ENCODE results near the gene CLMP. TPM values are rescaled to one million over a fixed set of nuclear protein-coding genes. Genes with fewer than 3 reads are reported as not detected.

The CLMP gene
- total and polyA plus RNA-seq, 2 donors (not counting 1 experiment from before 2014, with no cell fraction given) = 0.01 TPM; not detected in 1

DNA sequence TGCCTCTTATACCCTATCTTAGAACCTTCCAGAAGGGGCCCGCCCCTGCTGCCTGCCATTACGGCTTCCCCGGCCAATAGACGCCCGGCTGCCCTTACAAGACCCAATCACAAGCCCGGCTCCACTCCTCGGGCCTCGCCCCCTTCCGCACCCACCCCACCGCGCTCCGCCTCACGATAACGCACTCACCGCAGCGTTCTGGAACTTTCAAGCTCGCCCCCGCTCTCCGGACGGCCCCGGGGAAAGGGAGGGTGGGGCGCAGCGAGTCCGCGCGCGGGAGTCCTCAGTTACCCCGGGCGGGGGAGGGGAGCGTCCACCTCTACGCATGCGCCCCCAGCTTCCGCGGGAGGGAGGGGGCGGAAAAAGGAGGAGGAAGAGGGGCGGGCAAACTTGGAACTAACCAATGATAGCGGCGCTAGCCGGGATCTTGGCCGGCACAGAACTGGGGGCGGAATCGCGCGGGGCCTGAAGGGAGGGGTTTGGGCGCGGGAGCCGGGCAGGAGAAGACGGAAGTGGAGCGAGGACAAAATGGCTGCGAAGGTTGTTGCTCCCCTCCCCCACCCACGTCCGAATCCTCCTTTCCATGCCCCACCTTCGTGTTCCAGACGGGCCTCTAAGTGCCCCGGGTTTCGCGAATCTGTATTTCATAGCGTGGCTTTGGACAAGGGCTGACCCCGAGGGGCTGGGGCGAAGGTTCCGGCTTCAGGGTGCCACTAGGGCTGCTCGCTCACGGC, 132.7 kb downstream of the CLMP start:
- H3K9ac ChIP-seq (ENCODE audit: low read length) = peak overlapping the region; percentile 99
- H3K9me3 Mint-ChIP-seq (ENCODE audit: insufficient read depth) = no peaks in the 10 kb centered on the region
- peak overlapping the region; percentile 91 for H3K4me2 ChIP-seq (replicated peaks; ENCODE audit: low read depth, low read length, poor library complexity, severe bottlenecking)
- H3K4me1 Mint-ChIP-seq = peaks cover 69% of the 10 kb centered on the region
- peak overlapping the region; percentile 90 for H2AFZ ChIP-seq (ENCODE audit: insufficient read depth, low read depth, low read length, poor library complexity, severe bottlenecking)
- H4K20me1 ChIP-seq (ENCODE audit: control insufficient read depth, insufficient read depth, low read length, poor library complexity, severe bottlenecking) = peaks cover 46% of the 10 kb centered on the region
- H3K4me3 ChIP-seq (ENCODE audit: control extremely low read depth in 1 of 5, extremely low read depth in 1 of 5, insufficient read depth in 1 of 5, low read depth in 2 of 5, low read length in 4 of 5) = peak overlapping the region; percentile 88 to 100 (median 96)
- peak; percentile 100 for DNase-seq
- TF ChIP-seq EZH2 (IDR thresholded peaks at IDR 0.05; ENCODE audit: borderline replicate concordance, insufficient read depth, low read depth, low read length, poor library complexity, severe bottlenecking) = no peak
- TF ChIP-seq, protein P1, sequence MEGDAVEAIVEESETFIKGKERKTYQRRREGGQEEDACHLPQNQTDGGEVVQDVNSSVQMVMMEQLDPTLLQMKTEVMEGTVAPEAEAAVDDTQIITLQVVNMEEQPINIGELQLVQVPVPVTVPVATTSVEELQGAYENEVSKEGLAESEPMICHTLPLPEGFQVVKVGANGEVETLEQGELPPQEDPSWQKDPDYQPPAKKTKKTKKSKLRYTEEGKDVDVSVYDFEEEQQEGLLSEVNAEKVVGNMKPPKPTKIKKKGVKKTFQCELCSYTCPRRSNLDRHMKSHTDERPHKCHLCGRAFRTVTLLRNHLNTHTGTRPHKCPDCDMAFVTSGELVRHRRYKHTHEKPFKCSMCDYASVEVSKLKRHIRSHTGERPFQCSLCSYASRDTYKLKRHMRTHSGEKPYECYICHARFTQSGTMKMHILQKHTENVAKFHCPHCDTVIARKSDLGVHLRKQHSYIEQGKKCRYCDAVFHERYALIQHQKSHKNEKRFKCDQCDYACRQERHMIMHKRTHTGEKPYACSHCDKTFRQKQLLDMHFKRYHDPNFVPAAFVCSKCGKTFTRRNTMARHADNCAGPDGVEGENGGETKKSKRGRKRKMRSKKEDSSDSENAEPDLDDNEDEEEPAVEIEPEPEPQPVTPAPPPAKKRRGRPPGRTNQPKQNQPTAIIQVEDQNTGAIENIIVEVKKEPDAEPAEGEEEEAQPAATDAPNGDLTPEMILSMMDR (IDR thresholded peaks at IDR 0.05) = no peak
- peak; percentile 81 for ATAC-seq (ENCODE audit: low read depth)
- intact Hi-C loops (cut with micrococcal nuclease) = loop anchor here (1.0 to 5.0 kb wide), 4 partner anchors 8 to 316 kb away; partner anchors contain the start of gene JHY
- H3K4me3 Mint-ChIP-seq = peak overlapping the region; percentile 99
- WGBS (ENCODE audit: insufficient coverage) = under 1% methylated on average over 52 of the region's 63 CpGs
- H3K27me3 ChIP-seq (replicated peaks in 1 of 4; ENCODE audit: control extremely low read depth in 1 of 4, control insufficient read depth in 3 of 4, insufficient read depth in 4 of 4, low read length in 3 of 4) = no peaks in the 10 kb centered on the region
- H3K4me1 ChIP-seq (ENCODE audit: control insufficient read depth in 2 of 2, insufficient read depth in 2 of 2, low read length in 2 of 2) = peaks cover 63 to 68% of the 10 kb centered on the region in 2 donors
- ChIA-PET POLR2A (interaction anchor here (0.6 to 1.1 kb wide), 10 partner anchors 8 to 1770 kb away, joined by 3 to 10 read pairs (median 4); partner anchors contain the start of gene SC5D), CTCF (interaction anchor here (1.0 to 4.1 kb wide), 4 partner anchors 8 to 199 kb away, joined by 4 to 18 read pairs (median 6); no protein-coding TSS in a partner anchor)
- peaks cover 69% of the 10 kb centered on the region for H3K79me2 ChIP-seq (ENCODE audit: control insufficient read depth, insufficient read depth, low read length)
- H3K9me3 ChIP-seq (ENCODE audit: control extremely low read depth in 1 of 3, control insufficient read depth in 2 of 3, insufficient read depth in 1 of 3, low read length in 2 of 3) = no peaks in the 10 kb centered on the region
- H3K27ac ChIP-seq (ENCODE audit: low read length in 2 of 2) = peak overlapping the region; percentile 99 to 100
- no peaks in the 10 kb centered on the region for H3K27me3 Mint-ChIP-seq
- peak overlapping the region; percentile 100 for H3K27ac Mint-ChIP-seq
- H3K36me3 ChIP-seq (replicated peaks in 1 of 2; ENCODE audit: control extremely low read depth in 1 of 2, control insufficient read depth in 1 of 2, extremely low read depth in 1 of 2, insufficient read depth in 2 of 2, low read length in 1 of 2) = peaks cover 9 to 42% of the 10 kb centered on the region in 2 experiments

All from B cell (primary cell).